Caco-2 (cell line): Measurements from ENCODE around the gene TOP3B. TPM values are rescaled to one million over a fixed set of nuclear protein-coding genes. Genes with fewer than 3 reads are reported as not detected.

ENCODE experiments used
- BruUV-seq: library from RNA; stranded (reverse); fragments of 400-500 nt; replicated peaks from 2 replicates; lab custom pipeline; 2021; lab: Mats Ljungman, UMichigan
- CTCF ChIA-PET: fragments of 300-600 bp; sonication (Branson Sonifier 250); formaldehyde crosslinking; loops from one replicate; lab custom pipeline; 2022; ENCODE audit warnings: antibody characterized with exemption; lab: Charles Lee
- POLR2A ChIA-PET: fragments of 300-600 bp; sonication (Branson Sonifier 250); formaldehyde crosslinking; loops from one replicate; lab custom pipeline; 2022; ENCODE audit warnings: antibody characterized with exemption; lab: Charles Lee
- DNase-seq, 2 experiments: peaks; one replicate each; pipeline versions ENCODE4 v3.0.0 to v3.0.0-alpha.2; 2020 to 2022
- H3K27me3 ChIP-seq: replicated peaks from 2 replicates; pipeline ENCODE4 v1.6.0; 2011; ENCODE audit warnings: low read length; ENCODE audit not compliant: control insufficient read depth, insufficient read depth
- H3K36me3 ChIP-seq: 2 replicates; pipeline ENCODE4 v1.5.1; 2011; ENCODE audit warnings: low read length; ENCODE audit not compliant: control insufficient read depth, insufficient read depth
- H3K4me1 ChIP-seq: fragments of 250-450 bp; sonication (Bioruptor Pico); 2 replicates; pipeline ENCODE4 v1.5.1; 2020; ENCODE audit warnings: mild to moderate bottlenecking
- H3K4me3 ChIP-seq: 2 replicates; pipeline ENCODE4 v1.5.1; 2011; ENCODE audit warnings: low read depth, mild to moderate bottlenecking, control low read depth, low read length
- H3K9me3 ChIP-seq: fragments of 250-450 bp; sonication (Bioruptor Pico); 2 replicates; pipeline ENCODE4 v1.5.1; 2020; ENCODE audit warnings: mild to moderate bottlenecking, moderate library complexity
- H3K27ac Mint-ChIP-seq: one replicate; pipeline ENCODE4 v1.8.0; 2022; ENCODE audit warnings: mixed read lengths; ENCODE audit not compliant: unreplicated experiment
- H3K27me3 Mint-ChIP-seq: one replicate; pipeline ENCODE4 v1.8.0; 2022; ENCODE audit warnings: mixed read lengths; ENCODE audit not compliant: insufficient read depth, unreplicated experiment
- H3K36me3 Mint-ChIP-seq: one replicate; pipeline ENCODE4 v1.8.0; 2022; ENCODE audit warnings: mild to moderate bottlenecking, mixed read lengths; ENCODE audit not compliant: insufficient read depth, unreplicated experiment
- H3K4me1 Mint-ChIP-seq: one replicate; pipeline ENCODE4 v1.8.0; 2022; ENCODE audit warnings: low read depth, mixed read lengths; ENCODE audit not compliant: unreplicated experiment
- H3K4me3 Mint-ChIP-seq: one replicate; pipeline ENCODE4 v1.8.0; 2022; ENCODE audit warnings: mild to moderate bottlenecking, moderate library complexity, mixed read lengths; ENCODE audit not compliant: unreplicated experiment
- H3K9me3 Mint-ChIP-seq: one replicate; pipeline ENCODE4 v1.8.0; 2022; ENCODE audit warnings: mixed read lengths; ENCODE audit not compliant: unreplicated experiment
- CTCF ChIP-seq, 2 experiments: fragments of 200-600 bp in 1 of 2; IDR thresholded peaks; 1 replicate in 1 of 2; 2 replicates in 1 of 2; pipeline versions ENCODE4 v1.5.1 to v1.8.0; 2011 to 2022; ENCODE audit warnings: antibody characterized with exemption in 1 of 2, control low read depth in 1 of 2, inconsistent platforms in 1 of 2, low read depth in 1 of 2, low read length in 1 of 2, mild to moderate bottlenecking in 1 of 2, moderate library complexity in 1 of 2; ENCODE audit not compliant: insufficient read depth in 1 of 2, severe bottlenecking in 1 of 2, unreplicated experiment in 1 of 2
- intact Hi-C: fragments of 100-400 bp; cut with micrococcal nuclease; formaldehyde crosslinking; loops from one replicate; pipeline ENCODE4 v1.10.0; 2022; ENCODE audit not compliant: unreplicated experiment
- total RNA-seq: library from RNA; stranded (reverse); gene quantifications from 2 replicates; pipeline ENCODE4 v1.2.3, GENCODE V29; 2022

The TOP3B gene
- total RNA-seq, 1 experiment from 2014 or later: 63.7 TPM

GRCh38 chr22:22011964-22012363 lies 29.4 kb upstream of the TOP3B start:
- no peak overlapping the region for H3K4me3 ChIP-seq
- H3K27me3 Mint-ChIP-seq: peaks cover 13% of the 10 kb centered on the region
- H3K36me3 Mint-ChIP-seq: no peaks in the 10 kb centered on the region
- intact Hi-C loops: no loop called here
- BruUV-seq: no TSS peak
- H3K27me3 ChIP-seq: no peaks in the 10 kb centered on the region
- H3K27ac Mint-ChIP-seq: no peak overlapping the region
- H3K4me1 ChIP-seq: no peaks in the 10 kb centered on the region
- H3K9me3 ChIP-seq: no peaks in the 10 kb centered on the region
- CTCF ChIA-PET: no interaction called here
- no peaks in the 10 kb centered on the region for H3K4me1 Mint-ChIP-seq
- no peaks in the 10 kb centered on the region for H3K36me3 ChIP-seq
- no peaks in the 10 kb centered on the region for H3K9me3 Mint-ChIP-seq
- no peak overlapping the region for H3K4me3 Mint-ChIP-seq
- TF ChIP-seq CTCF (IDR thresholded peaks at IDR 0.05; ENCODE audit: insufficient read depth in 1 of 2, low read depth in 1 of 2, low read length in 1 of 2, severe bottlenecking in 1 of 2, unreplicated experiment in 1 of 2): no peak
- POLR2A ChIA-PET: no interaction called here
- no peak for DNase-seq

- no peaks in the 10 kb centered on the region for H3K4me1 Mint-ChIP-seq
- BruUV-seq: no TSS peak
- ChIA-PET POLR2A (no interaction called here), CTCF (no interaction called here)
- peaks cover 11% of the 10 kb centered on the region for H3K27me3 Mint-ChIP-seq
- H3K36me3 Mint-ChIP-seq: no peaks in the 10 kb centered on the region
- Histone ChIP-seq H3K36me3 (no peaks in the 10 kb centered on the region), H3K4me3 (no peak overlapping the region), H3K27me3 (no peaks in the 10 kb centered on the region), H3K9me3 (no peaks in the 10 kb centered on the region), H3K4me1 (no peaks in the 10 kb centered on the region)
- no peaks in the 10 kb centered on the region for H3K9me3 Mint-ChIP-seq
- intact Hi-C loops: no loop called here
- H3K4me3 Mint-ChIP-seq: no peak overlapping the region
- DNase-seq: no peak
- no peak overlapping the region for H3K27ac Mint-ChIP-seq
- no peak for TF ChIP-seq CTCF (IDR thresholded peaks at IDR 0.05; ENCODE audit: insufficient read depth in 1 of 2, low read depth in 1 of 2, low read length in 1 of 2, severe bottlenecking in 1 of 2, unreplicated experiment in 1 of 2)
These were observed 27.8 kb upstream of the TOP3B start for GRCh38 chr22:22010358-22010757.

- Histone ChIP-seq H3K9me3 (no peaks in the 10 kb centered on the region), H3K4me1 (no peaks in the 10 kb centered on the region), H3K36me3 (no peaks in the 10 kb centered on the region), H3K4me3 (no peak overlapping the region), H3K27me3 (no peaks in the 10 kb centered on the region)
- TF ChIP-seq CTCF (IDR thresholded peaks at IDR 0.05; ENCODE audit: insufficient read depth in 1 of 2, low read depth in 1 of 2, low read length in 1 of 2, severe bottlenecking in 1 of 2, unreplicated experiment in 1 of 2): no peak
- no peak for DNase-seq
- H3K4me1 Mint-ChIP-seq: no peaks in the 10 kb centered on the region
- ChIA-PET POLR2A (no interaction called here), CTCF (no interaction called here)
- no peak overlapping the region for H3K27ac Mint-ChIP-seq
- no peak overlapping the region for H3K4me3 Mint-ChIP-seq
- H3K36me3 Mint-ChIP-seq: no peaks in the 10 kb centered on the region
- no TSS peak for BruUV-seq
- intact Hi-C loops: no loop called here
- H3K27me3 Mint-ChIP-seq: peaks cover 11% of the 10 kb centered on the region
- no peaks in the 10 kb centered on the region for H3K9me3 Mint-ChIP-seq
These were observed 27.1 kb upstream of the TOP3B start for GRCh38 chr22:22009661-22010060.
